ENCODE results near the gene TGFBRAP1.
A peak's percentile ranks its signal among the peaks of the same experiment; 100 is the strongest.

Gene TGFBRAP1, protein sequence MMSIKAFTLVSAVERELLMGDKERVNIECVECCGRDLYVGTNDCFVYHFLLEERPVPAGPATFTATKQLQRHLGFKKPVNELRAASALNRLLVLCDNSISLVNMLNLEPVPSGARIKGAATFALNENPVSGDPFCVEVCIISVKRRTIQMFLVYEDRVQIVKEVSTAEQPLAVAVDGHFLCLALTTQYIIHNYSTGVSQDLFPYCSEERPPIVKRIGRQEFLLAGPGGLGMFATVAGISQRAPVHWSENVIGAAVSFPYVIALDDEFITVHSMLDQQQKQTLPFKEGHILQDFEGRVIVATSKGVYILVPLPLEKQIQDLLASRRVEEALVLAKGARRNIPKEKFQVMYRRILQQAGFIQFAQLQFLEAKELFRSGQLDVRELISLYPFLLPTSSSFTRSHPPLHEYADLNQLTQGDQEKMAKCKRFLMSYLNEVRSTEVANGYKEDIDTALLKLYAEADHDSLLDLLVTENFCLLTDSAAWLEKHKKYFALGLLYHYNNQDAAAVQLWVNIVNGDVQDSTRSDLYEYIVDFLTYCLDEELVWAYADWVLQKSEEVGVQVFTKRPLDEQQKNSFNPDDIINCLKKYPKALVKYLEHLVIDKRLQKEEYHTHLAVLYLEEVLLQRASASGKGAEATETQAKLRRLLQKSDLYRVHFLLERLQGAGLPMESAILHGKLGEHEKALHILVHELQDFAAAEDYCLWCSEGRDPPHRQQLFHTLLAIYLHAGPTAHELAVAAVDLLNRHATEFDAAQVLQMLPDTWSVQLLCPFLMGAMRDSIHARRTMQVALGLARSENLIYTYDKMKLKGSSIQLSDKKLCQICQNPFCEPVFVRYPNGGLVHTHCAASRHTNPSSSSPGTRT

DNA sequence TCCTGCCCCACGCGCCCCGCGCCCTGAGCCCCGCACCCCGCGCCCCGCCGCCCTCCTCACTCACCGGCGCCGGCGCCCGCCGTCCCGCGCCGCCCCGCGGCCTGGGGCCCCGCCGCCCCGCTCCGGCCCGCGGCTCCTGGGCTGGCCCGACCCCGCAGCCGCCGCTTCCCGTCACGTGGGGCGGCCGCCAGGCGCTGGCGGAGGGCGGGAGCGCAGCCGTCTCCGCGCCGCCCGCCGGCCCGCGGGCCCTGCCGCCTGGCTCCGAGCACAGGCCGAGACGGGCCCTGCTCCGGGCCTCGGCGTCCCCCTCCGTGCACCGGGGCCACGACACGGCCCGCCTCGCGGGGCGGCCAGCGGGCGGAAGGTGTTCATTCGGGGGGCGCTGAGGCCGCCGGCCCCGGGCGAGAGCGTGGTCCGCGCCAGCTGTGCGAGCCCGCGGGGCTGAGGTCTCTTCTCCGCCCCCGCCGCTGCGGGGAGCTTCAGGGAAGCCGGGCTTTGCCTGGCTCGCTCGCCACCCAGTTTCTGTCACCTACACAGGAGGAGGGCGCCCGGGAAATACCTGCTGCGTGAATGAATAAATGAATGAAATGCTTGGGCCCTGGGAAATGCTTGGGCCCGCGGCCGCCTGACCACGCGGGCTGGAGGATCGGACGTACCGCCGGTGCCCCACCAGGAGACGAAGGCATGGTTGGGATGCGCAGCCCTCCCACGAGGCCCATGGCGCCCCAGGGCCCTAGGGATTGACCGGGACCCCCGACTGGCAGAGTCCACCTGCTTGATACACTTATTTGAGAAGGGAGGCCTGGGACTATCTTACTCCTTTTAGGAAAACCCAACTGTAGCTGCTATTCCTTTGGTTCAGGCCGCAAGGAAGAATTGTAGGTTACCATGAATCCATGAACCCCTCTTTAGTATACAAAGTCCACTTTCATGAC, at the start of gene TGFBRAP1:
TGFBRAP1 (minus strand) TSS at position 175 of the 935 bp plus-strand sequence. CDS start 21,434 bp downstream, outside the sequence.
- DNase-seq: no peak

DNA sequence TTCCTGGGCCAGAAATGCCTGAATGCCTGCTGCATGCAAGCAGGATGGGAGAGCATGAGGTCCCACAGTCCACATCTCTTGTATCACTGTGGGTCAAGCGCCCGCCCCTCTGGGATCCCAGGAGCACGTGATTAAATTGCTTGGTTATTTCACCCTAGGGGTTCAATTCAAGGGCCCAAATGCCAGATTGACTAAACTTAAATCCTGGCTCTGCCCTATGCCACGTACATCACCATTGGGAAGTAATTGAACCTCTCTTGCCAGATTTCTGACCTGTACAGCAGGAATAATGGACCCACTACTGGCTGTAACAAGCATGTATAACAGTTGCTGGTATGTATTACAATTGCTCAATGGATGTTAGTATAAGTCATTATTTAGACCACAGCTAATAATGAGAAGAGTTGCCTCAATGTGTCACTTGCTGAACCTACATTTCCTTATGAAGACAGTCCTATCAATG, 49.4 kb upstream of the TGFBRAP1 start:
- no peak for DNase-seq

DNA sequence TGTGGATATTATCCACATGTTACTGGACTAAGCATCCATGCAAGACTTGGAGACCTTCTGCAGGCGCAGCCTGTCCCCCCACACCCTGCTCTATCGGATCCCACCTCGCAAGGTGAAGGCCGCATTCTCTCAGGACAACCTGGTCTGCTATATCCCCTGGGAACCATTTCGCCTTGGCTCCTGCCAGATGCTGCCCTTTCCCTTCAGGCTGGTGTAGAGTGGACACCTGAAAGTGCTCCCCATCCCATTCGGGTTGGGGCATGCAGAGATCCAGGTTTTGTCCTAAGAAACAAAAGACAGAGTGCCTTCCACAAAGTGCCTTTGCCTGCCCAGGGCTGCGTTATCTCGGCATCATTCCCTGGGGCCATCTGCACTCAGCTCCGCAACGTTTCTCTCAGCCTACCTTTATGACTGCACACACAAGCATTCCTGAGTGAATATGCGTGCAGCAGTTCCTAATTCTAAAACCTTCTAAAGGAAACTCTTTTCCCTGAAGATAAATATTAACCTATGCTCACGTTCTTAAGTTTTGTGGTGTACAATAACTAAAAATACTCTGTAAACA, 48.8 kb upstream of the TGFBRAP1 start:
- DNase-seq: no peak

DNA sequence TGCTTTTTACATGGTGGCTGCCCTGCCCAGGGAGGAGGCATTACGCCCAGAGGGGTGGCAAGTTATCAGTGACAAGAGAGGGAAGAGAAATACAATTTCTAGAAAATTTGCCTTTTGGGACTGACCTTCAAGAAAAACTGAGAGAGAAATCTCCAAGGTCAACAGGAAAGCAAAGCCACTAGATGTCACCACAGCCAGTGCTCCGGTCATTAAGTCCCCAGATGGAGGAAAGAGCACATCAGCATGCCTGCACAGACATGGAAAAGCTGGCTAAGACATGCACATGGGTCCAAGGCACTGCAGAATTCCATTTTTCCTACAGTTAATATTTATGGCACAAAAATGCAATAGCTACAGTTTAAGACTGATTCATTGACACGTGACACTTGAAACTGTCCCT, 48.3 kb upstream of the TGFBRAP1 start:
- DNase-seq: no peak

DNA sequence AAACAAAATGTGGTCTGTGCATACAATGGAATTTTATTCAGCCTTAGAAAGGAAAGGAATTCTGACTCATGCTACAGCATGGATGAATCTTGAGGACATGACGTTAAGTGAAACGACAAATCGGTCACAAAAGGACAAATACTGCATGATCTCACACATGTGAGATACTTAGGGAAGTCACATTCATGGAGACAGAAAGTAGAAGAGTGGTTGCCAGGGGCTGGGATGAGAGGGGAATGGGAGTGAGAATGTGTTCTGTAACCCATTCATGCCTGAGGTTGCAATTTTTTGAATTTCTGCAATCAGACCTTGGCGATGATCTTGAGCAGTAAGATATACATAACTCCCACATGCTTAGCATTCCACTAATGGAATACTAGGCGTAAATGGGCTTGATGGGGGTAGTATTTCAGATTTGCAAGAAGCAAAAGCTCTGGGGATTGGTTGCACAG, 47.3 kb upstream of the TGFBRAP1 start:
- DNase-seq: no peak

- DNase-seq: no peak
Measured at GRCh38 chr2:105376010-105376409, 46.5 kb upstream of the TGFBRAP1 start.

DNA sequence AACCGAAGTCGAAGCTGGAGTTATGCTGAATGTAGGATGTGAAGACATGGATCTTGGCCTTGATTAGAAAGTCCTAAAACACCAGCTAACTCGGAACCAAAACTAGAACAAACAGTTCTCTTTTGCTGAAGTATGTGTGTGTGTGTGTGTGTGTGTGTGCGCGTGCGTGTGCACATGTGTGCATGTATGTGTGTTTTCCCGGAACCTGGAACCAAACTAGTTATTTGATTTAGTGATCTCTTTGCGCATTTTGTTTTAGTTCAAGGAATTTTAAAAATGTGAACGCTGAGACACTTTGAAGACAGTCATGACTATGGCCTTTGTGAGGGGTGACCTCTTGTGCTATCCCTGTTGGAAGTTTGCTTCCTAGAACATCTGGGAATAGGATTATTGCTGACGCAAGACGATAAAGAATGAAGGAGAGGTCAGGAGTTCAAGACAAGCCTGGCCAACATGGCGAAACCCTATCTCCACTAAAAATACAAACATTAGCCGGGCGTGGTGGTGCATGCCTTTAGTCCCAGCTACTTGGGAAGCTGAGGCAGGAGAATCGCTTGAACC, 45.5 kb upstream of the TGFBRAP1 start:
- no peak for DNase-seq

GRCh38 chr2:105373895-105374401, 44.4 kb upstream of the TGFBRAP1 start:
- DNase-seq: no peak

DNA sequence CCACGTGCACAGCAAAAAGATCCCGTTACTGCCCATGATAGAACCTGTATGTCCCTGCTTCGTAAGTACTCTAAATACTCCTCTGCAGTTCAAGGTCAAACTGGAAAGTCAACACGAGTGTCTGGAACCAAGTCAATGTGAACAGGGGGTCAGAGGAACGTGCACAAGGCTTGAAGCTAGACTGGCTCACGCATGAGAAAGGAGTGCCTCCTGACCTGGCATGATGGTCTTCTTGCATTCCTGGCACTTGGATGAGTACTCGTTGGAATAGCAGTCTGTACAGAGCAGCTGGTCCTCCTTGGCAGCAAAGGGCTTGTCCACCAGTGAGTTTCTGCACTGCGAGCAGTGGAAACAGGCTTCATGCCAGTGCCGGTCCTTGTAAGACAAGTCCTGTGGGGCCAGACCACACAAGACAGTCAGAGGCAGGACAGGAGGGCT, 43.8 kb upstream of the TGFBRAP1 start:
- DNase-seq: no peak

- no peak for DNase-seq
Measured at GRCh38 chr2:105371810-105372209, 42.3 kb upstream of the TGFBRAP1 start.

DNA sequence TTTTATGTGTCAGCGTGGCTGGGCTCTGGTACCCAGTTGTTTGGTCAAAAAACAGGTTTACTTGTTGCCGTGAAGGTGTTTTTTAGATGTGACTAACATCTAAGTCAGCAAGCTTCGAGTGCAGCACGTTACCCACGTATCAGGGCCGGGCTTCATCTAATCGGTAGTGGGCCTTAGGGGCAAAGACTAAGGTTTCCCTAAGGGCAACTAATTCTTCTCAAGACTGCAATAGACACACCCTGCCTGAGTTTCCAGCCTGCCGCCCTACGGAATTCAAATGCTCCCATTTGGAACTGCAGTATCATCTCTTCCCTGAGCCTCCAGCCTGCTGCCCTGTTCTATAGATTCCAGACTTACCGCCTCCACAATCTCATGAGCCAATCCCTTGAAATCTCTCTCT, 41.6 kb upstream of the TGFBRAP1 start:
- no peak for DNase-seq

DNA sequence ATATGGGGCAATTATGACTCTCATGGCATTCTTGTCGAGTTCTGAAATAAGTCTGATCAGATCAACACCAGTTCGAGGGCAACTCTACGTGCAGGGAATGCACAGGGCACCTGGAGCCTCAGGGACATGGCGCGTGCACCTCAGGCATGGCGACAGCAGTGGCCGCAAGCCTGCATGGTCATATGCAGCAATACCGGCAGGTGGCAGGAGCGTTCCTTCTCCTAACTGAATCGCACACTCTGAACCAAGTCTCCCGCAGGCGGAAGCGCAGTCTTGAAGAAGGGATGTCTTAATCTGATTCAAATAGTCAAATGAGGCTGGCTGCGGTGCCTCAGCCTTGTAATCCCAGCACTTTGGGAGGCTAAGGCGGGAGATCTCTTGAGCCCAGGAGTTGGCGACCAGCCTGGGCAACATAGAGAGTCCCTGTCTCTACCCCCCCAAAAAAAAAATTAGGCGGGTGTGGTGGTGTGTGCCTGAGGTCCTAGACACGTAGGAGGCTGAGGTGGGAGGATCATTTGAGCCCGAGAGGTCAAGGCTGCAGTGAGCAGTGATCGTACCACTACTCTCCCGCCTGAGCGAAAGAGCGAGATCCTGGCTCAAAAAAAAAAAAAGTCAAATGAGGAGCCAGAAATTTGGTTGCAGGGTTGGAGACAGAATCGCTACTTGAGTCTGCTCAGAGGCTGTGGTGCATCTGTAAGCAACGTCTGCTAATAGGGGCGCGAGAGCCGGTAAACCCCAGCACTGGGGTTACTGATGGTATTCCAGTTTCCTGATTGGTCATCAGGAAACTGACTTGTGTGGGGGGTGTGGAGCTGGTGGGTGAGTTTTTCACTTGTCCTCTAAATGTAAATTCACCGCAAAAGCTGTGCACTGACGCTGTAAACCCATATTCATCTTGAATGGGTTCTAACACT, 40.5 kb upstream of the TGFBRAP1 start:
- peak; percentile 52 for DNase-seq

GRCh38 chr2:105368759-105369408, 39.3 kb upstream of the TGFBRAP1 start:
- no peak for DNase-seq

DNA sequence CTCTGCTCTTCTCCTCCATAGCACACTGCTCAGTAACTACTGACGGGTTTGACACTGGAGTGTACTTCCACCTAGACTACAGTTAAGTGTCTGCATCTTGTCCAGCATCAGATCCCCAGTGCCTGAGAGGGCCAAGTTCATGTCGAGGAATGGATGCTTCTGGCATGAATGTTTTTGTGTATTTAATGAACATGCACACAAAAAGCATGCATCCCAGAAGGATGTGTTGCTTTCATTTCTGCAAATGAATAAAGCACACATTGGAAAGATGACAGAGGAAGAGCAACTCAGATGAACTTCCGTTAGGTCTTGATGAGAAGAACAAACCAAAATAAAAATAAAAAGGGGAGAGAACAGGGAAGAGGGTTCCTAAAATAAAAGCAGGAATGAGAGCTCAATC, 35.7 kb upstream of the TGFBRAP1 start:
- DNase-seq: no peak

DNA sequence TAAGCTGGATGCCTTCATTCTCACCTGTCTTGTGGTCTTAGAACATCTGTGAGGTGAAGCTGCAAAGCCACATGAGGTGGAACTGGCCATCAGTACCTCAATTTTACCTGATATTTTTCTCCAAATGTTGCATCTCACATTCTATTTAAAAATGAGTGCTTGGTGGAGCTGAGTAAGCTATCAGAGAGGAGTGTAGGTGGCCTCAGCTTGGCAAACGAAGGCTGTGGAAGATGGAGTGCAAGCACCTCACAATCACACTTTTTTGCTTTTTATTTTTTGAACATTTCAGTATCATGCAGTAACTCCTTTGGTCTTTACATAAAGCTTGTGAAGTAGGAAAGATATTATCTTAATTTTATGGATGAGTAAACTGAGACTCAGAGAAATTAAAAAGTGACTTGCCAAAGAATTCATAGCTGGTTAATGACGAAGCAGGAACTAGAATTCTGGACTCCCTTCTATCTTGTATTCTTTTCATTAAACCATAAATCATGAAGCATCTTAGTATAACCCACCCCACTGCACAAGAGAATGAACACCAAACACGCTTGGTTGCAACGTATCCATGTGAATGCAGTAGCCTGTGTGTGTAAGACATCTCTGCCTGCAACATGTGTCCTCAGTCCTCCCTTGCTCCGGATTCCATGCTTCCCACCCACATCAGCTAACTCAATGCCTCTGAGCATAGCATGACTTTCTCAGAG, 35.1 kb upstream of the TGFBRAP1 start:
- DNase-seq: no peak

- DNase-seq: no peak
Measured at GRCh38 chr2:105362862-105363591, 33.5 kb upstream of the TGFBRAP1 start.

DNA sequence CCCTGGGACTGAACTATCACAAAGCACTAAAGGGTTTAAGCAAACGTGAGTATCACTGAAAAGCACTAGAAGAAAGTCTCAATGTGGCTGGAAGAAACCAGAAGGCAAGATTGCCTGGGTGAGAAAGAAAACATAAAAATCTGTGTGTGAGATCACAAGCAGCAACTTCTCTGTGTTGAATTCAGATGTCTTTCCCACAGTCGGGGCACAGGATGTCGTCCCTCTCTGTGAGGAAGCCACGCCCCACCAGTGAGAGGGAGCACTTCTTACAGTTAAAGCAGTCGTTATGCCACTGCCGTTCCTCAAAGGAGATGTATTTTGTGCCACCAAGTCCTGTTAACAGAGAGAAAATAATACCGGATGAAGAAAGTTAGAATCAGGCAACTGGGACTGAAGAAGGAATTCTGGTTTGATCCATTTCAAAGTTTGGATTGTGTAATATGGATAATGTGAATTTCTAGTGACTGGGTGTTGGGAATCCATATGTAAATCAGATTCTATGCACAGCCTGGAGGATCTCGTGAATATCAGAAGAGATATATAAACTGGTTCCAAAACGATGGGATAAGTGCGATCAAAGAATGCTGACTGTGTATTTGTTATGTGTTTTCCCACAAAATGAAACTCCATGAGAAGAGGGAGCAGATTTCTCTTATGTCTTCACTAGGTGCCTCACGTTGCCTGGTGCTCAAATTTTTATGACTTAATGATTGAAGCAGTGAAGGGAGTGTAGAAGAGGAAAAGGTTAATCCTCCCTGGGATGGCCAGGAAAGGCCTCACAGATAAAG, 31.8 kb upstream of the TGFBRAP1 start:
- DNase-seq: no peak

- no peak for DNase-seq
Measured at GRCh38 chr2:105358593-105358992, 29.1 kb upstream of the TGFBRAP1 start.
